K562 (cell line): ENCODE measurements around the gene CORO1A. TPM values are rescaled to one million over a fixed set of nuclear protein-coding genes. Genes with fewer than 3 reads are reported as not detected.
A peak's percentile ranks its signal among the peaks of the same experiment; 100 is the strongest.

Experiments used
- CTBP1 ChIP-seq: fragments of 450-650 bp; IDR thresholded peaks from 2 replicates; pipeline ENCODE4 v1.6.1; 2016; ENCODE audit warnings: borderline replicate concordance
- MEIS2 ChIP-seq: fragments of 450-650 bp; IDR thresholded peaks from 2 replicates; pipeline ENCODE4 v1.6.1; 2014; ENCODE audit warnings: mild to moderate bottlenecking; ENCODE audit not compliant: partially characterized antibody
- RBFOX2 ChIP-seq: fragments of 200-400 bp; formaldehyde crosslinking; IDR thresholded peaks from 2 replicates; pipeline ENCODE4 v1.6.1; 2017; ENCODE audit warnings: low read depth, mild to moderate bottlenecking, low read length, moderate library complexity
- ZFX ChIP-seq: sonication (generic); formaldehyde crosslinking; IDR thresholded peaks from 2 replicates; pipeline ENCODE4 v1.8.0; 2022; ENCODE audit warnings: mild to moderate bottlenecking, missing genetic modification reagents, moderate library complexity
- polyA plus RNA-seq, 8 experiments: library from polyadenylated mRNA; depleted of rRNA in 4 of 8; stranded (reverse) in 5 of 8; unstranded in 3 of 8; fragments of >200 nt; fragmentation: Nextera tagmentation in 2 of 8; fragmentation: Illumina TruSeq in 1 of 8; extraction: Ambion mirVana in 2 of 8; extraction: Trizol in 1 of 8; gene quantifications; 2 replicates each; pipeline versions ENCODE4 v1.2.1 to v1.2.3, GENCODE V29; 2011 to 2014; ENCODE audit warnings: inconsistent platforms in 1 of 8, missing spikeins in 1 of 8
- total RNA-seq, 7 experiments: library from RNA; depleted of rRNA in 6 of 7; stranded (reverse); fragments of >200 nt in 6 of 7; fragmentation: Illumina TruSeq in 2 of 7; extraction: Trizol in 2 of 7; gene quantifications; 2 replicates each; pipeline versions ENCODE4 v1.2.1 to v1.2.3, GENCODE V29; 2011 to 2021; ENCODE audit warnings: low replicate concordance in 1 of 7
- TF ChIP-seq, protein P1 (sequence below), 2 experiments: fragments of 450-650 bp in 1 of 2; sonication (generic) in 1 of 2; formaldehyde crosslinking in 1 of 2; IDR thresholded peaks; 2 replicates each; pipeline versions ENCODE4 v1.7.1 to v1.9.0; 2016 to 2022; ENCODE audit warnings: inconsistent platforms in 1 of 2, mild to moderate bottlenecking in 1 of 2, missing genetic modification reagents in 1 of 2

The CORO1A gene
- total and polyA plus RNA-seq, 9 of the 15 experiments (the other 6 are each of a cell fraction or from before 2014, with no cell fraction given), result 0.22 to 23.8 (median 7.6) TPM

- TF ChIP-seq CTBP1 (peak; percentile 33; the same call in 1 of the 2 replicates), RBFOX2 (peak; percentile 61), ZFX (CRISPR knock-in tag) (peak; percentile 54), MEIS2 (peak; percentile 70)
- TF ChIP-seq, protein P1, sequence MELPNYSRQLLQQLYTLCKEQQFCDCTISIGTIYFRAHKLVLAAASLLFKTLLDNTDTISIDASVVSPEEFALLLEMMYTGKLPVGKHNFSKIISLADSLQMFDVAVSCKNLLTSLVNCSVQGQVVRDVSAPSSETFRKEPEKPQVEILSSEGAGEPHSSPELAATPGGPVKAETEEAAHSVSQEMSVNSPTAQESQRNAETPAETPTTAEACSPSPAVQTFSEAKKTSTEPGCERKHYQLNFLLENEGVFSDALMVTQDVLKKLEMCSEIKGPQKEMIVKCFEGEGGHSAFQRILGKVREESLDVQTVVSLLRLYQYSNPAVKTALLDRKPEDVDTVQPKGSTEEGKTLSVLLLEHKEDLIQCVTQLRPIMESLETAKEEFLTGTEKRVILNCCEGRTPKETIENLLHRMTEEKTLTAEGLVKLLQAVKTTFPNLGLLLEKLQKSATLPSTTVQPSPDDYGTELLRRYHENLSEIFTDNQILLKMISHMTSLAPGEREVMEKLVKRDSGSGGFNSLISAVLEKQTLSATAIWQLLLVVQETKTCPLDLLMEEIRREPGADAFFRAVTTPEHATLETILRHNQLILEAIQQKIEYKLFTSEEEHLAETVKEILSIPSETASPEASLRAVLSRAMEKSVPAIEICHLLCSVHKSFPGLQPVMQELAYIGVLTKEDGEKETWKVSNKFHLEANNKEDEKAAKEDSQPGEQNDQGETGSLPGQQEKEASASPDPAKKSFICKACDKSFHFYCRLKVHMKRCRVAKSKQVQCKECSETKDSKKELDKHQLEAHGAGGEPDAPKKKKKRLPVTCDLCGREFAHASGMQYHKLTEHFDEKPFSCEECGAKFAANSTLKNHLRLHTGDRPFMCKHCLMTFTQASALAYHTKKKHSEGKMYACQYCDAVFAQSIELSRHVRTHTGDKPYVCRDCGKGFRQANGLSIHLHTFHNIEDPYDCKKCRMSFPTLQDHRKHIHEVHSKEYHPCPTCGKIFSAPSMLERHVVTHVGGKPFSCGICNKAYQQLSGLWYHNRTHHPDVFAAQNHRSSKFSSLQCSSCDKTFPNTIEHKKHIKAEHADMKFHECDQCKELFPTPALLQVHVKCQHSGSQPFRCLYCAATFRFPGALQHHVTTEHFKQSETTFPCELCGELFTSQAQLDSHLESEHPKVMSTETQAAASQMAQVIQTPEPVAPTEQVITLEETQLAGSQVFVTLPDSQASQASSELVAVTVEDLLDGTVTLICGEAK (IDR thresholded peaks at IDR 0.05), result no peak
- TF ChIP-seq, protein P1 (CRISPR knock-in tag; IDR thresholded peaks at IDR 0.05), result no peak
- TF ChIP-seq, all 486 proteins: peak for 18
Measured at GRCh38 chr16:30183233-30184095, at the start of gene CORO1A (continued).
